Nephron (organoid): ENCODE results near the gene RAD51AP2.

Source experiments
- H3K27ac Mint-ChIP-seq, 3 experiments: 2 replicates each; pipeline ENCODE4 v1.8.0; 2020; ENCODE audit warnings: mixed read lengths in 3 of 3, mild to moderate bottlenecking in 2 of 3, moderate library complexity in 1 of 3
- H3K27me3 Mint-ChIP-seq: 2 replicates; pipeline ENCODE4 v1.8.0; 2021; ENCODE audit warnings: low read depth, mild to moderate bottlenecking, moderate library complexity, mixed read lengths
- H3K36me3 Mint-ChIP-seq: 2 replicates; pipeline ENCODE4 v1.8.0; 2020; ENCODE audit warnings: low read depth, mixed read lengths
- H3K4me1 Mint-ChIP-seq: 2 replicates; pipeline ENCODE4 v1.8.0; 2020; ENCODE audit warnings: mixed read lengths
- H3K4me3 Mint-ChIP-seq, 3 experiments: 2 replicates each; pipeline ENCODE4 v1.8.0; 2020; ENCODE audit warnings: mild to moderate bottlenecking in 3 of 3, mixed read lengths in 3 of 3, moderate library complexity in 2 of 3
- H3K9me3 Mint-ChIP-seq: 2 replicates; pipeline ENCODE4 v1.8.0; 2020; ENCODE audit warnings: mixed read lengths
- TF ChIP-seq, protein P1 (sequence below), 3 experiments: fragments of 200-600 bp; sonication (generic); IDR thresholded peaks; one replicate each; pipeline ENCODE4 v1.5.0; 2021; ENCODE audit warnings: antibody characterized with exemption in 3 of 3; ENCODE audit not compliant: unreplicated experiment in 3 of 3

The RAD51AP2 gene

DNA sequence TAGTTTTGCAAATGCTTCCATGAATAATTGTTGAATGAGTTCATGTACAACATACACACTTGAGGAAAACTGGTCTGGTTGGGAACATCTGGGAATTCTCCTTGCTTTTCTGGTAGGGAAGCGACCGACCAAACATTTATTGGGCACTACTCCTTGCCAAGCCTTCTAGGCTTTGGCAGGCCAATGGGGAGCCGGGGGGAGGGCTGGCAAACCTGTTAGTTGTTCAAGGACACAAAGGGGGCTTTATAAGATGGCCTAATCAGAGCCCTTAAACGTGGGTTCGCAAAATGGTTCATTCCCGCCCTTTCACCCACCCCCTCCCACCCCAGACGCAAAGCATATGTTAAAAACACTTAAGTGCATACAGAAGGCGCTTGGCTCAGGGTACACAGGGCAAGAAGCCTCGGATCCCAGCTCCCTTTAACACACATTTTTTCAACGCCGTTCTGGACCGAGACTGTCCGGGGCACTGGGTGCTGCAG, 21.4 kb upstream of the RAD51AP2 start:
- Mint-ChIP-seq H3K9me3 (no peaks in the 10 kb centered on the region), H3K4me3 (peak overlapping the region; percentile 87 to 91 (median 88)), H3K4me1 (peaks cover 35% of the 10 kb centered on the region), H3K27ac (peak overlapping the region; percentile 60 to 87 (median 68)), H3K27me3 (peaks cover 72% of the 10 kb centered on the region), H3K36me3 (no peaks in the 10 kb centered on the region)
- TF ChIP-seq, protein P1, sequence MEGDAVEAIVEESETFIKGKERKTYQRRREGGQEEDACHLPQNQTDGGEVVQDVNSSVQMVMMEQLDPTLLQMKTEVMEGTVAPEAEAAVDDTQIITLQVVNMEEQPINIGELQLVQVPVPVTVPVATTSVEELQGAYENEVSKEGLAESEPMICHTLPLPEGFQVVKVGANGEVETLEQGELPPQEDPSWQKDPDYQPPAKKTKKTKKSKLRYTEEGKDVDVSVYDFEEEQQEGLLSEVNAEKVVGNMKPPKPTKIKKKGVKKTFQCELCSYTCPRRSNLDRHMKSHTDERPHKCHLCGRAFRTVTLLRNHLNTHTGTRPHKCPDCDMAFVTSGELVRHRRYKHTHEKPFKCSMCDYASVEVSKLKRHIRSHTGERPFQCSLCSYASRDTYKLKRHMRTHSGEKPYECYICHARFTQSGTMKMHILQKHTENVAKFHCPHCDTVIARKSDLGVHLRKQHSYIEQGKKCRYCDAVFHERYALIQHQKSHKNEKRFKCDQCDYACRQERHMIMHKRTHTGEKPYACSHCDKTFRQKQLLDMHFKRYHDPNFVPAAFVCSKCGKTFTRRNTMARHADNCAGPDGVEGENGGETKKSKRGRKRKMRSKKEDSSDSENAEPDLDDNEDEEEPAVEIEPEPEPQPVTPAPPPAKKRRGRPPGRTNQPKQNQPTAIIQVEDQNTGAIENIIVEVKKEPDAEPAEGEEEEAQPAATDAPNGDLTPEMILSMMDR (IDR thresholded peaks at IDR 0.05; ENCODE audit: unreplicated experiment in 3 of 3), result no peak

DNA sequence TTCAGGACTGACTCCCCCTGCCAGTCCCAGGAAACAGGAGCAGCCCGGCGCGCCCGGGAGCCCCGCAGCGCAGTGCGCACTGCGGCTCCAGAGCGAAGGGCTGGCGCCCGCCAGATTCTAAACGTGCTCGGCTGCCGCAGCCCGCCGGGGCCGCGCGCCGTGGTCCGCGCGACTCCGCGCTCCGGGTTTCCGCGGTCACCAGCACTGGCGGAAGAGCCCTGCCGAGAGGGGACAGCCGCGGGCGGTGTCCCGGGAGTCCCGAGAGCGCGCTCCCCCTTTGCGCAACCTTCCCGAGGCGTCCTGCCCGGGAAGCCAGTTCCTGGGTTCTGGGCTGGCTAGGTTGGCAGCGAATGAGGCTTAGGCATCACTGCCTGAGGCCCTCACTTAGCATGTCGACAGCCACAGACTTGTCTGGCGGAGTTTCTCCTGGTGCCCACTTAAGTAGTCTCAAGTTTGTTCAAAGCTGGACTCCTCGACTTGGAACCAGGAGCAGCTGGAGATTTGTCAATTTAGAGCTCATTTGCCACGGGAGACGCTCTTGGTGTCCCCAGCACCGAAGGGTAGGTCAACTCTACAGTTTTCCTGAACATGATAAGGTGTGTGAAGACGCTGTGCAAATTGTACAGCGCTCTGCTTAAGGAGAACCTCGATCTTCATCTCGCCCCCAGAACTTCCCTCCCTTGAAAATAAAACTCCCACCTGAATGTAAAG, 20.8 kb upstream of the RAD51AP2 start:
- Mint-ChIP-seq H3K27ac (peak overlapping the region; percentile 82 to 94 (median 87)), H3K27me3 (peaks cover 65% of the 10 kb centered on the region), H3K4me1 (peaks cover 35% of the 10 kb centered on the region), H3K4me3 (peak overlapping the region; percentile 87 to 94 (median 88)), H3K9me3 (no peaks in the 10 kb centered on the region), H3K36me3 (no peaks in the 10 kb centered on the region)
- TF ChIP-seq, protein P1 (IDR thresholded peaks at IDR 0.05; ENCODE audit: unreplicated experiment in 3 of 3), result no peak

DNA sequence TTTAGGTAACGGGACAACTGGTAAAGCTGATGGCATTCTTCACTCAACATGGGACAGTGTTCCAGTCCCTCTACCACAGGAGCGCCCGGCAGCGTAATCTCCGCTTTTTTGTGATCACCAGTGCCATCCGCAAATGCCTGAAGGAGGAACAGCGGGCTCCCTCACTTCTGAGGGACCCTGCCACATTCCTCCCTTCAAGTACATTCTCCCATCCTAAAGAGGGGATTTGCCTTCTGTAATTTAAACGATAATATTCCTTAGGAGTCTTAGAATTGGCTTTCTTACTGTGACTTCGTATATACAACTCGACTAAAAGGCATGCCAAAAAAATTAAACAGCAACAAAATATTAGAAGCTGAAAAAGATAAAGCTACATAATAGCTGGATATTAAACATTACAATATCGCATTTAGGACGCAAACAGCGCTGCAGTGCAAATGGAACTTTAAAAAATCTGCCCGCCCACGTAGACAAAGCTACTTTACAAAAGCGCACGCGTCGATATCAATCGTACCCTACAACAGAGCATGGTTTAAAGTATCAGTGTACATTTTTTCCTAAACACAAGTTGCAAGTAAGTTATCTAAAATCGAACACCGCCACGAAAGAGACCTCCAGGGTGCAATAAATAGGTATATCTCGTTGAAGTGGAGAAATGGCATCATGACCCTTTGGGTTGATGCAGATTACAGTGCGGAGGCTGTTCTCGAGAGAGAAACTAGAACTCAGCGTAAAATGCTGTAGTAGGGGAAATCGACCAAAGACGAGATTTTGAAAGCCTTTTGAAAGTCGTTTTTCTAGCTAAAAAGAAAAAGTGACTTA, 20.0 kb upstream of the RAD51AP2 start:
- H3K9me3 Mint-ChIP-seq, result no peaks in the 10 kb centered on the region
- H3K4me1 Mint-ChIP-seq, result peaks cover 30% of the 10 kb centered on the region
- H3K27me3 Mint-ChIP-seq, result peaks cover 62% of the 10 kb centered on the region
- TF ChIP-seq, protein P1 (IDR thresholded peaks at IDR 0.05; ENCODE audit: unreplicated experiment in 3 of 3), result no peak
- H3K4me3 Mint-ChIP-seq, result peak overlapping the region; percentile 87 to 94 (median 88)
- H3K27ac Mint-ChIP-seq, result peak overlapping the region; percentile 76 to 94 (median 82)
- no peaks in the 10 kb centered on the region for H3K36me3 Mint-ChIP-seq

DNA sequence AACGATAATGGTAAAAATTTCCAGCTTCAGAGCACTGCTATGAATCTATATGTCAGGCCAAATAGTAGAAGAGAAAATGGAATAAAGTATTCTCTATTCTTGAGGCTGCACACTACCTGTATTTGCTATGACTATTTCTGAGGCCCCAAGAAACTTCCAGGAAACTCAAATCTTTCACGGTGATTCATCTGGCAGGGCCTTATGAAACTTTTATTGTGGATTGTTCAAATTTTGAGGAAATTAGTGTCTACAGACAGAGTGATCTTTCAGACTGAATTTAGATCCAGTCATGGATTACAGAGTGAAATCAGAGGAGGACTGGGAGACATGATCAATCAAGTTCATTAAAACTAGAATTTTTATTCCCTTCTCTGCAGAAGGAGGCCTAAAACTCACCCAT, 18.2 kb upstream of the RAD51AP2 start:
- peaks cover 21% of the 10 kb centered on the region for H3K4me1 Mint-ChIP-seq

DNA sequence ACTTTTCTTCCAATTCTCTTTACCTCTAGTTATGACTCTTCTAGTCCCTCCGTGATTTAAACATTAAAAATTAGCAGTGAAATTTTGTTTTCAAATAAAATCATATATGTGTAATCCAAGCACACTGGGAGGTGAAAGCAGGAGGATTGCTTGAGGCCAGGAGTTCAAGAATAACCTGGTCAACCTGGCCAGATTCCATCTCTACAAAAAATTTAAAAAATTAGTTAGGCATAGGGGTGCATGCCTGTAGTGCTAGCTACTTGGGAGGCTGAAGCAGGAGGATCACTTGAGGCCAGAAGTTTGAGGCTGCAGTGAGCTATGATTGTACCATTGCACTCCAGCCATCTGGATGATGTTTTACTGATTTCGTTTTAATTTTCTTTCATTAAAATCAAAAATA, 15.3 kb upstream of the RAD51AP2 start:
- Mint-ChIP-seq H3K4me1 (peaks cover 4% of the 10 kb centered on the region), H3K27ac (no peak overlapping the region), H3K9me3 (no peaks in the 10 kb centered on the region), H3K27me3 (peaks cover 41% of the 10 kb centered on the region), H3K4me3 (no peak overlapping the region), H3K36me3 (no peaks in the 10 kb centered on the region)
- TF ChIP-seq, protein P1 (IDR thresholded peaks at IDR 0.05; ENCODE audit: unreplicated experiment in 3 of 3), result no peak

More for the DNA sequence above, 18.2 kb upstream of the RAD51AP2 start:
- peak overlapping the region; percentile 41 to 62 (median 51) for H3K4me3 Mint-ChIP-seq
- H3K9me3 Mint-ChIP-seq, result no peaks in the 10 kb centered on the region
- TF ChIP-seq, protein P1 (IDR thresholded peaks at IDR 0.05; ENCODE audit: unreplicated experiment in 3 of 3), result no peak
- H3K27ac Mint-ChIP-seq, result no peak overlapping the region
- no peaks in the 10 kb centered on the region for H3K36me3 Mint-ChIP-seq
- H3K27me3 Mint-ChIP-seq, result peaks cover 52% of the 10 kb centered on the region
